Progenitor cell of endocrine pancreas (in vitro differentiated cells): Measurements from ENCODE around the gene AQP12A. TPM values are rescaled to one million over a fixed set of nuclear protein-coding genes. Genes with fewer than 3 reads are reported as not detected.

Source experiments
- DNase-seq: peaks from one replicate; pipeline ENCODE4 v3.0.0; 2021; ENCODE audit warnings: low spot score; ENCODE audit not compliant: unreplicated experiment
- H3K27ac Mint-ChIP-seq: 2 replicates; pipeline ENCODE4 v1.8.0; 2021; ENCODE audit warnings: mild to moderate bottlenecking, moderate library complexity, mixed read lengths
- H3K27me3 Mint-ChIP-seq: 2 replicates; pipeline ENCODE4 v1.8.0; 2021; ENCODE audit warnings: mixed read lengths
- H3K36me3 Mint-ChIP-seq: 2 replicates; pipeline ENCODE4 v1.8.0; 2022; ENCODE audit warnings: mixed read lengths; ENCODE audit not compliant: insufficient read depth
- H3K4me1 Mint-ChIP-seq: 2 replicates; pipeline ENCODE4 v1.8.0; 2021; ENCODE audit warnings: low read depth, mixed read lengths
- H3K4me3 Mint-ChIP-seq: 2 replicates; pipeline ENCODE4 v1.8.0; 2021; ENCODE audit warnings: low read depth, mild to moderate bottlenecking, moderate library complexity, mixed read lengths
- H3K9me3 Mint-ChIP-seq: 2 replicates; pipeline ENCODE4 v1.8.0; 2021; ENCODE audit warnings: low read depth, mixed read lengths
- CTCF ChIP-seq: fragments of 200-600 bp; sonication (generic); IDR thresholded peaks from one replicate; pipeline ENCODE4 v1.5.0; 2021; ENCODE audit warnings: antibody characterized with exemption, mild to moderate bottlenecking; ENCODE audit not compliant: unreplicated experiment
- total RNA-seq: library from RNA; stranded (reverse); gene quantifications from 2 replicates; pipeline ENCODE4 v1.2.1, GENCODE V29; 2021

AQP12A gene
- total RNA-seq, 1 donor from 2014 or later = not detected

- H3K4me3 Mint-ChIP-seq = no peak overlapping the region
- no peak for TF ChIP-seq CTCF
- H3K4me1 Mint-ChIP-seq = peaks cover 1% of the 10 kb centered on the region
- H3K27ac Mint-ChIP-seq = no peak overlapping the region
- peaks cover 15% of the 10 kb centered on the region for H3K27me3 Mint-ChIP-seq
- no peaks in the 10 kb centered on the region for H3K36me3 Mint-ChIP-seq
- H3K9me3 Mint-ChIP-seq = no peaks in the 10 kb centered on the region
- DNase-seq = no peak
Observed at GRCh38 chr2:240701091-240701735, 9.5 kb downstream of the AQP12A start.

- Mint-ChIP-seq H3K27me3 (peaks cover 16% of the 10 kb centered on the region), H3K36me3 (no peaks in the 10 kb centered on the region), H3K9me3 (no peaks in the 10 kb centered on the region), H3K4me1 (peaks cover 1% of the 10 kb centered on the region), H3K27ac (no peak overlapping the region), H3K4me3 (no peak overlapping the region)
- no peak for DNase-seq
- no peak for TF ChIP-seq CTCF
Observed at GRCh38 chr2:240701736-240702639, 10.3 kb downstream of the AQP12A start.

GRCh38 chr2:240702640-240703011 is 11.0 kb downstream of the AQP12A start:
- H3K27me3 Mint-ChIP-seq = peaks cover 21% of the 10 kb centered on the region
- H3K27ac Mint-ChIP-seq = no peak overlapping the region
- no peak for TF ChIP-seq CTCF
- no peaks in the 10 kb centered on the region for H3K36me3 Mint-ChIP-seq
- no peaks in the 10 kb centered on the region for H3K9me3 Mint-ChIP-seq
- no peak for DNase-seq
- H3K4me1 Mint-ChIP-seq = peaks cover 1% of the 10 kb centered on the region
- no peak overlapping the region for H3K4me3 Mint-ChIP-seq

- H3K36me3 Mint-ChIP-seq = no peaks in the 10 kb centered on the region
- H3K9me3 Mint-ChIP-seq = no peaks in the 10 kb centered on the region
- DNase-seq = no peak
- H3K27ac Mint-ChIP-seq = no peak overlapping the region
- peaks cover 1% of the 10 kb centered on the region for H3K4me1 Mint-ChIP-seq
- H3K27me3 Mint-ChIP-seq = peaks cover 29% of the 10 kb centered on the region
- no peak for TF ChIP-seq CTCF
- no peak overlapping the region for H3K4me3 Mint-ChIP-seq
Observed at GRCh38 chr2:240703417-240704341, 12.0 kb downstream of the AQP12A start.

GRCh38 chr2:240704651-240705050 is 13.0 kb downstream of the AQP12A start:
- H3K4me3 Mint-ChIP-seq = no peak overlapping the region
- no peak for TF ChIP-seq CTCF
- H3K27ac Mint-ChIP-seq = no peak overlapping the region
- H3K27me3 Mint-ChIP-seq = peaks cover 29% of the 10 kb centered on the region
- no peaks in the 10 kb centered on the region for H3K36me3 Mint-ChIP-seq
- DNase-seq = no peak
- peaks cover 1% of the 10 kb centered on the region for H3K4me1 Mint-ChIP-seq
- H3K9me3 Mint-ChIP-seq = no peaks in the 10 kb centered on the region
